Renal cortical epithelial cell (primary cell): ENCODE data around the gene OPN1MW. TPM values are rescaled to one million over a fixed set of nuclear protein-coding genes. Genes with fewer than 3 reads are reported as not detected.
"Not testable (repeated sequence)": the region's sequence is repeated elsewhere in the genome, so short reads cannot be mapped to it uniquely, and the experiment has no call there.

Source experiments
- DNase-seq: peaks from one replicate; pipeline ENCODE4 v3.0.0-alpha.2; 2011; ENCODE audit warnings: low read depth
- total RNA-seq: library from RNA; depleted of rRNA; stranded (reverse); fragments of >200 nt; gene quantifications from 2 replicates; pipeline ENCODE4 v1.2.3, GENCODE V29; 2014

The OPN1MW gene
- total RNA-seq = not detected in 2 replicates

DNA sequence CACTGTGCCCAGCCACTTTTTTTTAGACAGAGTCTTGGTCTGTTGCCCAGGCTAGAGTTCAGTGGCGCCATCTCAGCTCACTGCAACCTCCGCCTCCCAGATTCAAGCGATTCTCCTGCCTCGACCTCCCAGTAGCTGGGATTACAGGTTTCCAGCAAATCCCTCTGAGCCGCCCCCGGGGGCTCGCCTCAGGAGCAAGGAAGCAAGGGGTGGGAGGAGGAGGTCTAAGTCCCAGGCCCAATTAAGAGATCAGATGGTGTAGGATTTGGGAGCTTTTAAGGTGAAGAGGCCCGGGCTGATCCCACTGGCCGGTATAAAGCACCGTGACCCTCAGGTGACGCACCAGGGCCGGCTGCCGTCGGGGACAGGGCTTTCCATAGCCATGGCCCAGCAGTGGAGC lies at the start of gene OPN1MW:
Gene OPN1MW (plus strand): TSS at position 301 of the 400 bp plus-strand sequence. CDS start 82 bp downstream, at position 383.
- DNase-seq = not testable (repeated sequence)

GRCh38 chrX:154135458-154136229 lies 46.8 kb upstream of the OPN1MW start:
- peak; percentile 42 for DNase-seq

- peak; percentile 6 for DNase-seq
Measured at GRCh38 chrX:154136627-154137161, 45.7 kb upstream of the OPN1MW start.

DNA sequence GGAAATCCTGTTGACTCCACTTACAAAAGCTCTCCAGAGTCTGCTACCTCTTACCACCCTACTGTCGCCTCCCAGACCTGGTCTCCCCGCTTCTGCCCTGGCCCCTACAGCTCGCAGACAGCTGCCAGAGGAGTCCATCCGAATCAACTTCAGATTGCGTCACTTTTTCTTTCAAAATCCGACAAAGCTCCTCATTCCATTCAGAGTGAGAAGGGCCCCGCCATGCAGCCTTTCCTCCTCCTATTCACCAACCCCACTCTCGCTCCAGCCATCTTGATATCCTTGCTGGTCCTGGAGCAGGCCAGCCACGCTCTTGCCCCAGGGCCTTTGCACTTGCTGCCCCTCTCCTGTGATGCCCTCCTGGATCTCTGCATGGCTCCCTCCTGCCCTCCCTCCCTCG lies 43.5 kb upstream of the OPN1MW start:
- no peak for DNase-seq

DNA sequence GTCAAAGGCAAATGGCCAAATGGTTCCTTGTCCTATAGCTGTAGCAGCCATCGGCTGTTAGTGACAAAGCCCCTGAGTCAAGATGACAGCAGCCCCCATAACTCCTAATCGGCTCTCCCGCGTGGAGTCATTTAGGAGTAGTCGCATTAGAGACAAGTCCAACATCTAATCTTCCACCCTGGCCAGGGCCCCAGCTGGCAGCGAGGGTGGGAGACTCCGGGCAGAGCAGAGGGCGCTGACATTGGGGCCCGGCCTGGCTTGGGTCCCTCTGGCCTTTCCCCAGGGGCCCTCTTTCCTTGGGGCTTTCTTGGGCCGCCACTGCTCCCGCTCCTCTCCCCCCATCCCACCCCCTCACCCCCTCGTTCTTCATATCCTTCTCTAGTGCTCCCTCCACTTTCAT lies 42.2 kb upstream of the OPN1MW start:
- no peak for DNase-seq

GRCh38 chrX:154140742-154141141 lies 41.7 kb upstream of the OPN1MW start:
- no peak for DNase-seq

- DNase-seq = no peak
Measured at GRCh38 chrX:154142386-154142785, 40.0 kb upstream of the OPN1MW start.

DNA sequence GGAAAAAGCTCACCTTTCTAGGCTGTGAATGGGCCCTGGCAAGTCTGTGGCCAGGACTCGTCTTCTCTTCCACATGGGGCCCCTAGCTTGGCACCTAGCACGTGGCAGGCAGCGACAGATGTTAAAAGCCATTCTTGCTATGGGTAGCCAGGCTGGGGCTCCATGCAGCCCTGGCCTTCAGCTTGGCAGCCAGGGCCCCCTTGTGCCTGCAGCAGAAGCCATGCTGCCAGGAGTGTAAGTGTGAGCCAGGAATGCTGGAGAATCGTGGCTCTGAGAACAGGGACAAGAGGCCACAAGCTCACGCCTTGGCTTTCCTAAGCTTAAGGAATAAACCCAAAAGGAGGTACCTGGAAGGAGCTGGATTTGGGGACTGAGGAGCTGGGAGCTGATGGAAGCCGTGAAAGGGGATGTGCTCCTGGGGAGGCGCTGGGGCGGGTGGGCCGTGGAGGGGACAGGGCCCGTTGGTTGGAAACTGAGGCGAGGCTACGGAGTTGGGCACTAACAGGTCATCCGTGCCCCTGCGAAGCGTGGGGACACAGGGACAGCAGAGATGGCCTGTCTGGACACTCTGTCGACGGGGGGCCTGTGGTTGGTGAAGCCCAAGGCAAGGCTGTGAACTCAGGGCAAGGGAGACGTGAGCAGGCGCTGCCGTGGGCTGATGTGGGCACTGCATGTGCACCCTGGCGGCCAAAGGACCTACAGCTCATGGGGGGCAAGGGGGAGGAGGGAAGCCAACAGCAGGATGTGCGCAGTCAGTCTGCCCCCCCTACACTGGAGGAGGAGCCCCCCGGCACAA lies 39.2 kb upstream of the OPN1MW start:
- no peak for DNase-seq

- DNase-seq = not testable (repeated sequence)
Measured at GRCh38 chrX:154144010-154144409, 38.4 kb upstream of the OPN1MW start, which contains the start of gene OPN1LW. TSS of gene OPN1LW (plus strand) at chrX:154144243. CDS start at chrX:154144284, 41 bp downstream.

DNA sequence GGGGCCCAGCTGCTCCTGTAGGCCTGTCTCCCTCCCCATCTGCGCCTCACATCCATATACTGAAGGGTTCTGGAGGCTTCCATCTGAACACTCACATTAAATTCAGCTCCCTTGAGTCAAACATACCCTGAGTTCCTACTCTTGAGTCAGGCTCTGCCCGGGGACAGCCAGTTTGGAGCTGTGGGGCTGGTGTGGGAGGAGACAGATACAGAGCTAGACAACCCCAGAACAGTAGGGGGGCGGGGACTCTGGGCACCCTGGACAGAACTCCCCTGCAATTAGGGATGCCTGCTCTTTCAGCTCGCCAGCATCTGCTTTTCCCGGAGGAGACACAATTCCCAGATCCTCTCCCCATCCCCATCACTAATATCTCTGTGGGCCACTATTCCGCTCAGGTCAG lies 31.4 kb upstream of the OPN1MW start:
- not testable (repeated sequence) for DNase-seq

GRCh38 chrX:154156221-154156620 lies 26.2 kb upstream of the OPN1MW start:
- not testable (repeated sequence) for DNase-seq

DNA sequence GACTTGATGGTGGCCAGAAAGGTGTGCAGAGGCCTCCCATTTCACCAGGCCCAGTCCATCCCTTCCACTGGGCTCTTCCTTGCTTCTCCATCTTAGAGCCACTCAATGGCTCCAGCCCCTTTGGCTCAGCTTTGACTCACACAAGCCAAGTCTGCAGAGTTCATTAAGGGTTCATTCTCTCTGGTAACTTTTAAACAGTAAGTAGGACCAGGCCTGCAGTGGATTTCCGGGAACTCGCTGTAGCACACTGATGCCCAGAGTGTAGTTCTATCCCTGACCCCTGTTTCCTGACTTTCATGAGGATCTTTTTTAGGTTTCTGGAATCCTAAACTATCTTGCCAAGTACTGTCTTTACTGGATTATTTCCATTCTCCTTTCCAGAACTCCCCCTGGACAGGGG lies 25.2 kb upstream of the OPN1MW start:
- not testable (repeated sequence) for DNase-seq

GRCh38 chrX:154159345-154159744 lies 23.1 kb upstream of the OPN1MW start:
- not testable (repeated sequence) for DNase-seq

DNA sequence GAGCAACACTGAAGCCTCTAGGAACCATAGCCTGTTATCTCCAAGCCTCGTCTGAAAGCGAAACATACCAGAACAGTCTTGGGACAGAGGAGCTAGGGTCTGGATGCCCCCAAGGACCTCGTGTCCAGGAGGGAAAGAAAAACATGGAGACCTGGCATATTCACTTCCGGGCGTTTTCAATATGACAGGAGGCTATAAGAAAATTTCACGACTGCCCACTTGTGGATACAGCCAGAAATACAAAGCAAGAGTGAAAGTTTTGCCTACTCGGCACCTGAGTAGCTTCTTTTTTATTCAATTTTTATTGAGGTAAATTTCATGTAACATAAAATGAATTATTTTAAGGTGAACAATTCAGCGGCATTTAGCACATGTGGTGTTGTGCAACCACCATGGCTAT lies 17.5 kb upstream of the OPN1MW start:
- DNase-seq = not testable (repeated sequence)

DNA sequence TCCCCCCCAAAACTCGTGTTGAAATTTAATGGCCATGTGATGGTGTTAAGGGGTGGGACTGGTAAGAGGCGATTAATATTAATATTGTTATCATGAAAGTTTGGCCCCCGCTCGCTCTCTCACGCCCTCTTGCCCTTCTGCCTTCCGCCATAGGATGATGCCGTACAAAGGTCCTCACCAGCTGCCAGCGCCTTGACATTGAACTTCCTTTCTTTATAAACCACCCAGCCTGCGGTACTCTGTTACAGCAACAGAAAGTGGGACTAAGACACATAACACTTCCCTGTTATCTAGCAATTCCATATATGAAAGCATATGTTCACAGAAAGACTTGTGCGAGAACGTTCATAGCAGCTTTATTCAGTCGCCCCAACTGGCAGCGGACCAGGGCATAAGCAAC lies 14.0 kb upstream of the OPN1MW start:
- DNase-seq = not testable (repeated sequence)

GRCh38 chrX:154172535-154172943 lies 9.9 kb upstream of the OPN1MW start:
- not testable (repeated sequence) for DNase-seq

GRCh38 chrX:154174356-154174755 lies 8.0 kb upstream of the OPN1MW start:
- DNase-seq = not testable (repeated sequence)

DNA sequence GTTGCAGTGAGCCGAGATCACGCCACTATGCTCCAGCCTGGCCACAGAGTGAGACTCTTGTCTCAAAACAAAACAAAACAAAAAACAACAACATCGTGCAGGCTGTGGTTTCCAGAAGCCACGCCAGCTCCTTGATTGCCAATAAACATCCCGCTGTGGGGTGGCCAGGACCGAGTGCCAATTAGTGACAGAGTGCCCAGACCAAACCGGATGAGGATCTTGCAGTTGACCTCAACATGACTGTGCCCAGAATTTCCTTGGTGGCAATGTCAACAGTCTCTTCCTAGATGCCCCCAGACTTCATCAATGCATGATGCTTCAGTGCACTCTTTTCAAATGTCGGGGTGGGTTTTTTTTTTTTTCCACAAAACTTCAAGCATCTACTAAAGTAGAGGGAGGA lies 1.4 kb downstream of the OPN1MW start:
- not testable (repeated sequence) for DNase-seq

DNA sequence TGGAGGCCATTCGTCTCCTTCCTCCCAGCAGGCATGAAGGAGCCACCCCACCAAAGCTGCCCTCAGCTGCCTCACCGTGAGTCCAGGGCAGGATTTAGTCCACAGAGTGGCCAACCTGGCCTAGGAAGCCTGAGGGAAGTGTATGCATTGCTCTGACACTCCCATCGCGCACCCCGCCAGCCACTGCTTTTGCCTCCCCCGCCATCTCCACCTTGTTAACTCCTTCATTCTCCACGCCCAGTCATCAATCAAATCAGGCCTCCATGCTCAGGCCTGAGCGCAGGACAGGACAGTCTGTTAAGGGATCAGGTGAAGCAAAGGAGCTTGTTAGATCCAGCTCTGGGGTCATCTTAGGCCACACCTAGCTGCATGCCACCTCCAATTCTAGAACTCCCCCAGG lies 10.4 kb downstream of the OPN1MW start:
- not testable (repeated sequence) for DNase-seq

- DNase-seq = not testable (repeated sequence)
Measured at GRCh38 chrX:154194316-154194715, 11.9 kb downstream of the OPN1MW start.

DNA sequence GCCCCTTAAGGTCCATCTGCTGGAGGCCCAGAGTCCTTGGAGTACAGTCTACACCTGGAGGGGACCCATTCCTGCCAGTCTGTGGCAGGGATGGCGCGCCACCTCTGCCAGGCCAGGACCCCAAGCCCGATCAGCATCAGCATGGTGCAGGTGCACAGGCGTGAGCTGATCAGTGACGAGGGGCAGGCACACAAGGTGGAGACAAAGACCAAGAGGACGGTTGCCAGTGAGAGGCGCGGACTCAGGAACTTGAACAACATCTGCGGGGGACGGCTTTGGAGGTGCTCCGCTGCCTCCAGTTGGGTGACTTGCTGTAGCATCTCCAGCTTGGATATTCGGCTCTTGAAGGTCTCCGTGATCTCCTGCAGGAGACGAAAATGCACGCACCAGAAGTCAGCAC lies 14.1 kb downstream of the OPN1MW start:
- DNase-seq = not testable (repeated sequence)

DNA sequence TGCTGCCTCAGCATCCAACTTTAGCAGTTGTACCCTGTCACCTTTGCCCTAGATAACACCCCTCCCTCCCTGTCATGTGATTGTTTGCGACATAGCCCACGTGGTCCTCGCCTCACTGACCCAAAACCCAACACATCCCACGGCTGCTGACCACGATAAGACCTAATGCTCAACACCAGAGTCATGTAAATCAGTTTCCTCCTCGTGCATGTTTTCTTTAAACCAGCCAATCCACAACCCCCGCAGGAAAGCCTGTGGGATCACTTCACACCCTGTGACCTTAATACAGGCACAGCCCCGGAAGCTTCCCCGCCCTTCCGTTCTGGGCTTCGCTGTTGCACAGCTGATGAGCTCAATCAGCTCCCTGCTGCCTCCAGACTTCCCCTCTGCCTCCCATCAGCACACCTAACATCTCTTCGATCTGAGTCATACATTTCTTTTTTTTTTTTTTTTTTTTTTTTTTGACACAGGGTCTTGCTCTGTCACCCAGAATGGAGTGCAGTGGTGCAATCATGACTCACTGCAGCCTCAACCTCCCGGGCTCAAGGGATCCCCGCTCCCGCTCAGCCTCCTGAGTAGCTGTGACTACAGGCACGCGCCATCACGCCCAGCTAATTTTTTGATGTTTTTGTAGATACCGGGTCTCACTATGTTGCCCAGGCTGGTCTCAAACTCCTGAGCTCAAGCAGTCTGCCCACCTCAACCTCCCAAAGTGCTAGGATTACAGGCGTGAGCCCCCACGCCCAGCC lies 27.4 kb downstream of the OPN1MW start:
- DNase-seq = not testable (repeated sequence)
